ENCODE data around the gene OSBPL1A.

OSBPL1A gene

GRCh38 chr18:24267878-24268277 lies 129.7 kb downstream of the OSBPL1A start:
- DNase-seq (ENCODE audit: low read depth in 2 of 2) = no peak

GRCh38 chr18:24266131-24266530 lies 131.5 kb downstream of the OSBPL1A start:
- no peak for DNase-seq (ENCODE audit: low read depth in 2 of 2)

- DNase-seq (ENCODE audit: low read depth in 2 of 2) = no peak
Measured at GRCh38 chr18:24265502-24266064, 132.0 kb downstream of the OSBPL1A start.

- no peak for DNase-seq (ENCODE audit: low read depth in 2 of 2)
Measured at GRCh38 chr18:24263050-24263449, 134.6 kb downstream of the OSBPL1A start.

GRCh38 chr18:24262087-24262486 lies 135.5 kb downstream of the OSBPL1A start:
- no peak for DNase-seq (ENCODE audit: low read depth in 2 of 2)

- DNase-seq (ENCODE audit: low read depth in 2 of 2) = no peak
Measured at GRCh38 chr18:24259869-24260641, 137.6 kb downstream of the OSBPL1A start.

GRCh38 chr18:24254071-24254470 lies 143.6 kb downstream of the OSBPL1A start:
- no peak for DNase-seq (ENCODE audit: low read depth in 2 of 2)

- DNase-seq (ENCODE audit: low read depth in 2 of 2) = no peak
Measured at GRCh38 chr18:24249716-24250115, 147.9 kb downstream of the OSBPL1A start.

- no peak for DNase-seq (ENCODE audit: low read depth in 2 of 2)
Measured at GRCh38 chr18:24248359-24248758, 149.3 kb downstream of the OSBPL1A start.

GRCh38 chr18:24246143-24246542 lies 151.5 kb downstream of the OSBPL1A start:
- no peak for DNase-seq (ENCODE audit: low read depth in 2 of 2)

- no peak for DNase-seq (ENCODE audit: low read depth in 2 of 2)
Measured at GRCh38 chr18:24244698-24245097, 152.9 kb downstream of the OSBPL1A start.

- no peak for DNase-seq (ENCODE audit: low read depth in 2 of 2)
Measured at GRCh38 chr18:24243677-24244076, 153.9 kb downstream of the OSBPL1A start.

- no peak for DNase-seq (ENCODE audit: low read depth in 2 of 2)
Measured at GRCh38 chr18:24239341-24239740, 158.3 kb downstream of the OSBPL1A start.

- no peak for DNase-seq (ENCODE audit: low read depth in 2 of 2)
Measured at GRCh38 chr18:24238387-24238786, 159.2 kb downstream of the OSBPL1A start.

- DNase-seq (ENCODE audit: low read depth in 2 of 2) = no peak
Measured at GRCh38 chr18:24234850-24235418, 162.7 kb downstream of the OSBPL1A start.

GRCh38 chr18:24234330-24234729 lies 163.3 kb downstream of the OSBPL1A start:
- no peak for DNase-seq (ENCODE audit: low read depth in 2 of 2)

- DNase-seq (ENCODE audit: low read depth in 2 of 2) = no peak
Measured at GRCh38 chr18:24232800-24233199, 164.8 kb downstream of the OSBPL1A start.

GRCh38 chr18:24231773-24232735 lies 165.6 kb downstream of the OSBPL1A start:
- DNase-seq (ENCODE audit: low read depth in 2 of 2) = no peak

- DNase-seq (ENCODE audit: low read depth in 2 of 2) = no peak
Measured at GRCh38 chr18:24230766-24231165, 166.9 kb downstream of the OSBPL1A start.

- DNase-seq (ENCODE audit: low read depth in 2 of 2) = no peak
Measured at GRCh38 chr18:24228667-24229041, 169.0 kb downstream of the OSBPL1A start.

GRCh38 chr18:24227977-24228666 lies 169.5 kb downstream of the OSBPL1A start:
- DNase-seq (ENCODE audit: low read depth in 2 of 2) = no peak

- DNase-seq (ENCODE audit: low read depth in 2 of 2) = no peak
Measured at GRCh38 chr18:24220318-24220688, 177.3 kb downstream of the OSBPL1A start.
